KMS-11 (cell line): ENCODE results near the gene ANXA1.
A peak's percentile ranks its signal among the peaks of the same experiment; 100 is the strongest.

Source experiments
- H2AFZ ChIP-seq: fragments of 200-600 bp; sonication (generic); 2 replicates; pipeline ENCODE4 v1.6.1; 2016; ENCODE audit warnings: antibody characterized with exemption, mixed run types, low read depth
- H3K27ac ChIP-seq: fragments of 200-600 bp; sonication (generic); 2 replicates; pipeline ENCODE4 v1.6.1; 2016; ENCODE audit warnings: mild to moderate bottlenecking, mixed run types
- H3K27me3 ChIP-seq: fragments of 200-600 bp; sonication (generic); 2 replicates; pipeline ENCODE4 v1.6.1; 2017; ENCODE audit warnings: mild to moderate bottlenecking, low read depth, mixed run types, moderate library complexity; ENCODE audit not compliant: insufficient read depth
- H3K36me3 ChIP-seq: fragments of 200-600 bp; sonication (generic); 2 replicates; pipeline ENCODE4 v1.6.1; 2017; ENCODE audit warnings: mild to moderate bottlenecking, mixed run types; ENCODE audit not compliant: insufficient read depth
- H3K4me1 ChIP-seq: fragments of 200-600 bp; sonication (generic); 2 replicates; pipeline ENCODE4 v1.6.1; 2016; ENCODE audit warnings: mild to moderate bottlenecking, low read depth, mixed run types; ENCODE audit not compliant: poor library complexity, severe bottlenecking
- H3K4me2 ChIP-seq: fragments of 200-600 bp; sonication (generic); 2 replicates; pipeline ENCODE4 v1.7.0; 2016; ENCODE audit warnings: mild to moderate bottlenecking, mixed run types
- H3K4me3 ChIP-seq: fragments of 200-600 bp; sonication (generic); IDR thresholded peaks from 2 replicates; pipeline ENCODE4 v1.6.1; 2017; ENCODE audit warnings: low read depth, low read length, mixed read lengths; ENCODE audit not compliant: insufficient read depth
- H3K79me2 ChIP-seq: fragments of 200-600 bp; sonication (generic); 2 replicates; pipeline ENCODE4 v1.6.1; 2016; ENCODE audit warnings: low read depth, mixed run types; ENCODE audit not compliant: insufficient read depth
- H3K9ac ChIP-seq: fragments of 200-600 bp; sonication (generic); 2 replicates; pipeline ENCODE4 v1.6.1; 2016; ENCODE audit warnings: mild to moderate bottlenecking, mixed run types
- H4K20me1 ChIP-seq: fragments of 200-600 bp; sonication (generic); 2 replicates; pipeline ENCODE4 v1.6.1; 2016; ENCODE audit warnings: mild to moderate bottlenecking, mixed run types; ENCODE audit not compliant: insufficient read depth
- TF ChIP-seq, protein P1 (sequence below): fragments of 200-600 bp; sonication (generic); conservative IDR thresholded peaks from 2 replicates; pipeline ENCODE4 v1.6.1; 2017; ENCODE audit warnings: low read depth, mild to moderate bottlenecking, antibody characterized with exemption, low read length, moderate library complexity, mixed read lengths

ANXA1 gene

DNA sequence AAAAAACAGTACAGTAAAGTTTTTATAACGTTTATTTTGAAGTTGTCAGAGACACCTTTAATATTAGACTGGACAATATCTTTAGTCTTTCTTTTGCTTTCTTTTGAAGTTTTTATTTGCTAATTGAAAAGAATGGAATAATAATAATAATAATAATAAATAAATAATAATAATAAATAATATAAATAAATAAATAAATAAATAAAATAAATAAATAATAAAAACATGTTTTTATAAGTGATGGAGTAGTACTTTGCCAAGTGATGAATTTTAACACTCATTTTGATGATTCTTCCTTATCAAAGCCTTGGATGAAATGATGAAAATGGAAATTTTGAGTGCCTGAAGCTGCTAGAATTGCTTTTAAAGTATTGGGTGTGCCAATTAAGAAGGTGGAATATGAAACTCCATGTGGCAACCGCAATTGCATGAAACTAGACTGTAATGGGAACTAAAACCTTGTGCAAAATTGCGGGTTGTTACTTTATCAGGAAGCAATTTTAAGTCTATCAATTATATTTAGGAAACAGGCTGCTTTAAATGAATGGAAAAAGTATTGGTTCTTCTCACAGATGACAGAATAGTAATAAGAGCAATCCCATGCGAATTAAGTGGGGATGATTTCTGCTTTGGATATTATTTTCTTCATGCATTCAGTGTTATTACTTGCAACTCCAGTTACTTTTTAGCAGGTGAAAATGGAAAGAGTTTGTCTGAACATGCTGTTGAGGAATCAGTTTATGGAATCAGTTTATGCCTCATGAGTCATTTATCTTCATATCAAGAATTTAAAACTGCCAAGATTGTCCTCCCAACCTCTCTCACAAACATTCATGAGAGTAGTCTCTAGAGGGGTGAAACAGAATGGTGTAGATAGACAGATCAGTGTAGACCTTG lies 4.6 kb downstream of the ANXA1 start:
- Histone ChIP-seq H3K27ac (peak overlapping the region; percentile 32; the same call in 1 of the 2 replicates), H4K20me1 (no peaks in the 10 kb centered on the region), H3K9ac (no peak overlapping the region), H3K36me3 (no peaks in the 10 kb centered on the region), H3K27me3 (no peaks in the 10 kb centered on the region), H3K4me1 (peaks cover 61% of the 10 kb centered on the region), H2AFZ (no peak overlapping the region), H3K4me3 (no peak overlapping the region), H3K79me2 (no peaks in the 10 kb centered on the region), H3K4me2 (peak overlapping the region; percentile 47; the same call in 1 of the 2 replicates)
- TF ChIP-seq, protein P1, sequence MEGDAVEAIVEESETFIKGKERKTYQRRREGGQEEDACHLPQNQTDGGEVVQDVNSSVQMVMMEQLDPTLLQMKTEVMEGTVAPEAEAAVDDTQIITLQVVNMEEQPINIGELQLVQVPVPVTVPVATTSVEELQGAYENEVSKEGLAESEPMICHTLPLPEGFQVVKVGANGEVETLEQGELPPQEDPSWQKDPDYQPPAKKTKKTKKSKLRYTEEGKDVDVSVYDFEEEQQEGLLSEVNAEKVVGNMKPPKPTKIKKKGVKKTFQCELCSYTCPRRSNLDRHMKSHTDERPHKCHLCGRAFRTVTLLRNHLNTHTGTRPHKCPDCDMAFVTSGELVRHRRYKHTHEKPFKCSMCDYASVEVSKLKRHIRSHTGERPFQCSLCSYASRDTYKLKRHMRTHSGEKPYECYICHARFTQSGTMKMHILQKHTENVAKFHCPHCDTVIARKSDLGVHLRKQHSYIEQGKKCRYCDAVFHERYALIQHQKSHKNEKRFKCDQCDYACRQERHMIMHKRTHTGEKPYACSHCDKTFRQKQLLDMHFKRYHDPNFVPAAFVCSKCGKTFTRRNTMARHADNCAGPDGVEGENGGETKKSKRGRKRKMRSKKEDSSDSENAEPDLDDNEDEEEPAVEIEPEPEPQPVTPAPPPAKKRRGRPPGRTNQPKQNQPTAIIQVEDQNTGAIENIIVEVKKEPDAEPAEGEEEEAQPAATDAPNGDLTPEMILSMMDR = no peak

DNA sequence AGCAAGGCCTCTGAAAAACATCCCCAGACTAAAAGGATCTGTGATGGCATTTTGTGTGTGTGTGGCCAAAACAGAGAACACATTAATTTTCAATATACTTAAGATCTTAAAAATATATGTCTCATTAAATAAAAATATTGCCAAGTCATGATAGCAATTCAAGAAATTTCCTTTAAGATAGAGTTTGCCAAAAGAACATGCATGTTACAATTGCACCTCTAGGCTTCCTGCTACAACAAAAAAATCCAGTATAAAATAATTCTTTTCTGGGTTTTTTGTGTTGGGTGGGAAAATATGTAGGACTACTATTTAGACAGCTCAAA lies 5.2 kb downstream of the ANXA1 start:
- Histone ChIP-seq H3K4me2 (peak overlapping the region; percentile 47; the same call in 1 of the 2 replicates), H3K9ac (no peak overlapping the region), H3K4me3 (no peak overlapping the region)

DNA sequence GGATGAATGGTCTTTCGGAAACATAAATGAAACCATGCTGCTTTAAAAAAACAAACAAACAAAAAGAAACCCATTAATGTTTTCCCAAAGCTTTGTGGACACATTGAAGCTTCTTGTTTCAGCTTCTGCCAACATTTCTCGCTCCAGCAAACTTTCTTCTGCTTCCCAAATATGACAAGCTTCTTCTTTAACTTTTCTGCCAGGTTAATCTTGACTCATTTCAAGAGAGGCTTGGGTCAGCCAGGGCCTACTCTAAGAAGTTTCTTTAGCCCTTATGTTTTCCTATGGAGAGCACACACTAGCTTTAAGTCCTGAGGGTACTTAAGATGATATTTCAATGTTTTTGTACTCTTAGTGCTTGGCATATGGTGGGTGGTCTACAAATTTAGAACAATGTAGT lies 6.1 kb downstream of the ANXA1 start:
- H3K27me3 ChIP-seq = no peaks in the 10 kb centered on the region
- H3K9ac ChIP-seq = no peak overlapping the region
- H3K79me2 ChIP-seq = no peaks in the 10 kb centered on the region
- TF ChIP-seq, protein P1 = no peak
- no peak overlapping the region for H2AFZ ChIP-seq
- peaks cover 45% of the 10 kb centered on the region for H3K4me1 ChIP-seq
- H3K36me3 ChIP-seq = no peaks in the 10 kb centered on the region
- no peak overlapping the region for H3K27ac ChIP-seq
- H3K4me2 ChIP-seq = no peak overlapping the region
- no peak overlapping the region for H3K4me3 ChIP-seq
- H4K20me1 ChIP-seq = no peaks in the 10 kb centered on the region

More for the DNA sequence above, 5.2 kb downstream of the ANXA1 start:
- H4K20me1 ChIP-seq = no peaks in the 10 kb centered on the region
- H3K27ac ChIP-seq = peak overlapping the region; percentile 32; the same call in 1 of the 2 replicates
- H3K27me3 ChIP-seq = no peaks in the 10 kb centered on the region
- no peak overlapping the region for H2AFZ ChIP-seq
- no peaks in the 10 kb centered on the region for H3K79me2 ChIP-seq
- H3K36me3 ChIP-seq = no peaks in the 10 kb centered on the region
- H3K4me1 ChIP-seq = peaks cover 55% of the 10 kb centered on the region
- TF ChIP-seq, protein P1 = no peak

DNA sequence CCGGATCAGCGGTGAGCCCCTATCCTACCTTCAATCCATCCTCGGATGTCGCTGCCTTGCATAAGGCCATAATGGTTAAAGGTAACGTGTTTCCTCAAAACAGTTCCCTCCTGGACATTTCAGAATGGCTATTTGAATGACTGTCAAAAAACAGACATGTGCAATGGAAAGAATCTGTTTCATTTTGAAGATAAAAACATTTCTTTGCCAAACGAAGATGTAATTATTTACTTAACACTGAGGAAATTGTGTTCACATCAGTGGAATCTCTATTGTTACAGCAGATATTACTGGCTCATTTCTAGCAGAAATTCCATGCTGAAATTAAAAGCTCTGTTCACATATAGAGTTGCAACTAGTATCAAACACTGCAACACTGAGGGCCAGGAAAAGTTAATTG lies 7.1 kb downstream of the ANXA1 start:
- no peaks in the 10 kb centered on the region for H3K36me3 ChIP-seq
- H3K9ac ChIP-seq = no peak overlapping the region
- H3K4me1 ChIP-seq = peaks cover 36% of the 10 kb centered on the region
- H3K27ac ChIP-seq = no peak overlapping the region
- TF ChIP-seq, protein P1 = no peak
- no peak overlapping the region for H3K4me2 ChIP-seq
- no peaks in the 10 kb centered on the region for H4K20me1 ChIP-seq
- no peaks in the 10 kb centered on the region for H3K27me3 ChIP-seq
- no peak overlapping the region for H2AFZ ChIP-seq
- H3K4me3 ChIP-seq = no peak overlapping the region
- H3K79me2 ChIP-seq = no peaks in the 10 kb centered on the region
